ENCODE data around the gene TJP1.
"Not testable (repeated sequence)": the region's sequence is repeated elsewhere in the genome, so short reads cannot be mapped to it uniquely, and the experiment has no call there.

DNA sequence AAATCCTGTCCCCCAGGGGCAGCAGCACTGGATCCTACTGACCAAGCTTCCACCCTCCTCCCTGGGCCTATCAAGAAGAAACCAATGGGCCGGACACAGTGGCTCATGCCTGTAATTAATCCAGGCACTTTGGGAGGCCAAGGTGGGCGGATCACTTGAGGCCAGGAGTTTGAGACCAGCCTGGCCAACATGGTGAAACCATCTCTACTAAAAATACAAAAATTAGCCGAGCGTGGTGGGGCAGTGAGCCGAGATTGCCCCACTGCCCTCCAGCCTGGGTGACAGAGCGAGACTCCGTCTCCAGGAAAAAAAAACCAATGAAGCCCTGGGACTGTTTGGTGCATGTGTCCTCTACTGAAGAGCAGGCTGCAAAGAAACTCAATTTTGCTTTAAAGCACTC, 125.8 kb downstream of the TJP1 start:
- not testable (repeated sequence) for TF ChIP-seq POLR2AphosphoS5, POLR2A (IDR thresholded peaks at IDR 0.05; ENCODE audit: low read depth, low read length)
